Cardiac muscle cell (in vitro differentiated cells and primary cell): ENCODE measurements around the gene CREG2. TPM values are rescaled to one million over a fixed set of nuclear protein-coding genes. Genes with fewer than 3 reads are reported as not detected.

ENCODE experiments used
- DNase-seq, 2 donors: peaks; one replicate each; pipeline versions ENCODE4 v3.0.0 to v3.0.0-alpha.2; 2010 to 2017; ENCODE audit warnings: low read depth in 1 of 2, low spot score in 1 of 2
- H3K27ac ChIP-seq: fragments of 200-600 bp; sonication (generic); 2 replicates; pipeline ENCODE4 v1.5.1; 2016
- H3K27me3 ChIP-seq: fragments of 200-600 bp; sonication (generic); 2 replicates; pipeline ENCODE4 v1.6.0; 2016; ENCODE audit warnings: control low read depth
- H3K36me3 ChIP-seq: fragments of 200-600 bp; sonication (generic); 2 replicates; pipeline ENCODE4 v1.5.1; 2016; ENCODE audit warnings: control low read depth
- H3K4me1 ChIP-seq: fragments of 200-600 bp; sonication (generic); 2 replicates; pipeline ENCODE4 v1.8.1; 2017; ENCODE audit warnings: low read depth, mild to moderate bottlenecking, mixed run types
- H3K4me3 ChIP-seq: fragments of 200-600 bp; sonication (generic); 2 replicates; pipeline ENCODE4 v1.5.1; 2016; ENCODE audit warnings: mild to moderate bottlenecking
- H3K9me3 ChIP-seq: fragments of 200-600 bp; sonication (generic); 2 replicates; pipeline ENCODE4 v1.5.1; 2017; ENCODE audit warnings: low read depth, mild to moderate bottlenecking, control low read depth
- polyA plus RNA-seq: library from polyadenylated mRNA; unstranded; fragments of >200 nt; fragmentation: Nextera tagmentation; extraction: Ambion mirVana; gene quantifications from 2 replicates; pipeline ENCODE4 v1.2.1, GENCODE V29; 2016
- total RNA-seq: library from RNA; depleted of rRNA; stranded (reverse); fragments of >200 nt; gene quantifications from 2 replicates; pipeline ENCODE4 v1.2.3, GENCODE V29; 2016
- TF ChIP-seq, protein P1 (sequence below): IDR thresholded peaks from 2 replicates; pipeline ENCODE4 v1.5.1; 2012; ENCODE audit warnings: low read depth, mild to moderate bottlenecking, low read length

CREG2 gene
- total and polyA plus RNA-seq, 2 experiments from 2014 or later: 2.2 to 4.9 TPM

DNA sequence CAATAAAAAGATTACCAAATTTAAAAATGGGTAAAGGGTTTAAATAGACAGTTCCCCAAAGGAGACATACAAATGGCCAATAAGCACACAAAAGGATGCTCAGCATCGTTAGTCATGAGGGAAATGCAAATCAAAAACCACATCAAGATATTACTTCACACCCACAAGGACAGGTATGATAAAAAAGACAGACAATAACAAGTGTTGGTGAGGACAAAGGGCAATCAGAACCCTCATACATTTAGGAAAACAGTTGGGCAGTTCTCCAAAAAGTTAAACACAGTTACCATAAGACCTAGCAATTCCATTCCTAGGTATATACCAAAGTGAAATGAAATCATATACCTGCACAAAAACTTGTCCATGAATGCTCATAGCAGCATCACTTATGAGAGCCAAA, 14.5 kb downstream of the CREG2 start:
- no peak for DNase-seq
- Histone ChIP-seq H3K9me3 (no peaks in the 10 kb centered on the region), H3K27me3 (no peaks in the 10 kb centered on the region), H3K27ac (no peak overlapping the region), H3K36me3 (no peaks in the 10 kb centered on the region), H3K4me1 (peaks cover 21% of the 10 kb centered on the region), H3K4me3 (no peak overlapping the region)
- TF ChIP-seq, protein P1, sequence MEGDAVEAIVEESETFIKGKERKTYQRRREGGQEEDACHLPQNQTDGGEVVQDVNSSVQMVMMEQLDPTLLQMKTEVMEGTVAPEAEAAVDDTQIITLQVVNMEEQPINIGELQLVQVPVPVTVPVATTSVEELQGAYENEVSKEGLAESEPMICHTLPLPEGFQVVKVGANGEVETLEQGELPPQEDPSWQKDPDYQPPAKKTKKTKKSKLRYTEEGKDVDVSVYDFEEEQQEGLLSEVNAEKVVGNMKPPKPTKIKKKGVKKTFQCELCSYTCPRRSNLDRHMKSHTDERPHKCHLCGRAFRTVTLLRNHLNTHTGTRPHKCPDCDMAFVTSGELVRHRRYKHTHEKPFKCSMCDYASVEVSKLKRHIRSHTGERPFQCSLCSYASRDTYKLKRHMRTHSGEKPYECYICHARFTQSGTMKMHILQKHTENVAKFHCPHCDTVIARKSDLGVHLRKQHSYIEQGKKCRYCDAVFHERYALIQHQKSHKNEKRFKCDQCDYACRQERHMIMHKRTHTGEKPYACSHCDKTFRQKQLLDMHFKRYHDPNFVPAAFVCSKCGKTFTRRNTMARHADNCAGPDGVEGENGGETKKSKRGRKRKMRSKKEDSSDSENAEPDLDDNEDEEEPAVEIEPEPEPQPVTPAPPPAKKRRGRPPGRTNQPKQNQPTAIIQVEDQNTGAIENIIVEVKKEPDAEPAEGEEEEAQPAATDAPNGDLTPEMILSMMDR: no peak

DNA sequence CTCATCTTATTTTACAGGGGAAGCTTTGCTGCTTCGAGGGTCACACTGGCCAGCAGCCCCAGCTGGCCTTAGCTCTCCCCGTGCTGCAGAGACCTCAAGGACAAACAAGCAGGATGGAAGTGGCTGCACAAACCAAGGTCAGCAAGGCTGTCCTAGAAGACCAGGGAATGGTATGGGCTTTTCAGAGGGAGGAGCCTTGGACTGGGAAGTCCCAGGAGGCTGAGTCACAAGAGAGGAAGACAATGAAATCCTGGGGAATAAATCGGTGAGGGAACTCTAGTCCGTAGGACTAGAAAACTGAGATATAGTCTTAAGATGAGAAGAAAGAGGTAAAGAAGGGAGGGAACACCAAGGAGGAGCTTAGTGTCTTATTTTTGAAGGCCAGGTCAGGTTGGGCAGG, 15.7 kb downstream of the CREG2 start:
- H3K36me3 ChIP-seq: no peaks in the 10 kb centered on the region
- no peak overlapping the region for H3K27ac ChIP-seq
- H3K4me1 ChIP-seq: peaks cover 21% of the 10 kb centered on the region
- H3K9me3 ChIP-seq: no peaks in the 10 kb centered on the region
- DNase-seq: no peak
- TF ChIP-seq, protein P1: no peak
- no peak overlapping the region for H3K4me3 ChIP-seq
- no peaks in the 10 kb centered on the region for H3K27me3 ChIP-seq

DNA sequence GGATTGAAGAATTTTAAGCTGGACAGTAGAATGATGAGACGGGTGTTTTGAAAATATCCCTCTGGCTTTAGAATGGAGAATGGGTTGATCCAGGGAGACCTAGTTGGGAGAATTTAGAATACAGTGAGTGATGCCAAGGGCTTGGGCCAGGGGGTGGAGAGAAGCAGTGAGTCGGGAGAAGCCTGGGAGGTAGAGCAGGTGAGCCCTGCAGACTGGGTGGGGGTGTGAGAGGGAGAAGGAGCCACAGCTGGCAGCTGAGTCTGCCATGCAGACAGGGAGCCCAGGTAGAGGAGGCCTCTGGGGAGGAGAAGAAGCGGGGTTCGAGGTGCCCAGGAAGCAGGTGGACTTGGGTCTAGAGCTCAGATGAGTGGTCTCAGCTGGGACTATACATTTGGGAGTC, 18.2 kb downstream of the CREG2 start:
- Histone ChIP-seq H3K27me3 (no peaks in the 10 kb centered on the region), H3K4me1 (peaks cover 9% of the 10 kb centered on the region), H3K4me3 (no peak overlapping the region), H3K27ac (no peak overlapping the region), H3K9me3 (no peaks in the 10 kb centered on the region), H3K36me3 (no peaks in the 10 kb centered on the region)
- DNase-seq: no peak
- TF ChIP-seq, protein P1: no peak

DNA sequence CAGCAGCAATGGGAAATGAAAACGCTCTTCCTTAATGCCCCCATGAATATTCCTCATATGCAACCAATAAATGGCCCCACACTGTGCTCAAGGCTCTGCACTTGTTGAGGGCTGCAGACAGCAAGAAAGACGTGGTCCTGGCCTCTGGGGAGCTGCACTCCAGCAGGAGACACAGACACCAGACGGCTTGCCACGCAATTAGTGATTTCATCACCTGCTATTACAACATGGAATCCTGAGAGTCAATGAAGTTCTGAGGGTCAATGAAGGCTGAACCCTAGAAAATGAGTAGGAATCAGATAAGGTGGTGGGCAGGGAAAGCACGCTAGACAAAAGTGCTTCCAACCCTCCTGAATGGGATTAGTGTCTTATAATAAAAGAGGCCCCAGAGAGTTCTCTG, 18.9 kb downstream of the CREG2 start:
- TF ChIP-seq, protein P1: no peak
- Histone ChIP-seq H3K27ac (no peak overlapping the region), H3K36me3 (no peaks in the 10 kb centered on the region), H3K4me3 (no peak overlapping the region), H3K4me1 (peaks cover 9% of the 10 kb centered on the region), H3K9me3 (no peaks in the 10 kb centered on the region), H3K27me3 (no peaks in the 10 kb centered on the region)
- no peak for DNase-seq

DNA sequence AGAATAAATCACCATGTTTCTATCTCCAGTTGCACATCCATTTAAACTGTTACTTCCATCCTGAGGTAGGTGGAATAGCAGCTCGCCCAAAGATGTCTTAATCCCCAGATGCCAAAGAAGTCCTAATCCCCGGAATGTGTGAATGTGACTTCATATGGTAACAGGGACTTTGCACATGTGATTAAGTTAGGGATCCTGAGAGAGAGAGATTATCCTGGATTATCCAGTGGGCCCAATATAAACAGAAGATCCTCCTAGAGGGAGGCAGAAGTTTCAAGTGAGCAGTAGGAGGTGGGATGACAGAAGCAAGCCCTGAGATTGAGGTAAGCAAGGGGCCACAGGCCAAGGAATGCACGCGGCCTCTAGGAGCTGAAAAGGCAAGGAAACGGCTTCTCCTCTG, 19.8 kb downstream of the CREG2 start:
- TF ChIP-seq, protein P1: no peak
- no peaks in the 10 kb centered on the region for H3K36me3 ChIP-seq
- H3K9me3 ChIP-seq: no peaks in the 10 kb centered on the region
- no peaks in the 10 kb centered on the region for H3K27me3 ChIP-seq
- no peak for DNase-seq
- no peak overlapping the region for H3K4me3 ChIP-seq
- no peak overlapping the region for H3K27ac ChIP-seq
- H3K4me1 ChIP-seq: peaks cover 9% of the 10 kb centered on the region

DNA sequence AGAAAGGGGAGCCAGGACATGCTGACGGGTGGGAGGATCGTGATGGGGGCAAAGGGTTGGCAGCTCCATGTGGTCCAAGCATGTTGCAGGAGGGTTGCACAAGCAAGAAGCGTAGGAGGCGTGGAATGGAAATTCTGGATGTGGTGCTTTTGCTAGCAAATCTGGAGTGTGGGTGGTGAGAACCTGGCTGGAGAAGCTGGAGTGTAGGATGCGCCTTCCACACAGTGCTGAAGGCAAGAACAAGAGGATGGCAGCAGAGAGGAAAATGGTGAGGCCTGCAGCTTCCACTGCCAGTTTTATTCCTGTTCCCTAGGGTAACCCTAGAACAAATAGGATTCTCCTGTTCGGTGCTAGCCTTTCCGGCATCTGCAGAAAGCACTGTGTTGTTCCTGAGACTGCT, 22.4 kb downstream of the CREG2 start:
- TF ChIP-seq, protein P1: no peak
- no peak for DNase-seq
- H3K9me3 ChIP-seq: no peaks in the 10 kb centered on the region
- no peak overlapping the region for H3K27ac ChIP-seq
- no peaks in the 10 kb centered on the region for H3K27me3 ChIP-seq
- no peak overlapping the region for H3K4me3 ChIP-seq
- H3K36me3 ChIP-seq: no peaks in the 10 kb centered on the region
- H3K4me1 ChIP-seq: no peaks in the 10 kb centered on the region
